Kasumi-1 (cell line): ENCODE data around the gene ESAM.
A peak's percentile ranks its signal among the peaks of the same experiment; 100 is the strongest.

Experiments
- DNase-seq, 2 experiments: peaks; one replicate each; lab custom pipeline; 2025; lab: John Stamatoyannopoulos, UW

The ESAM gene, protein sequence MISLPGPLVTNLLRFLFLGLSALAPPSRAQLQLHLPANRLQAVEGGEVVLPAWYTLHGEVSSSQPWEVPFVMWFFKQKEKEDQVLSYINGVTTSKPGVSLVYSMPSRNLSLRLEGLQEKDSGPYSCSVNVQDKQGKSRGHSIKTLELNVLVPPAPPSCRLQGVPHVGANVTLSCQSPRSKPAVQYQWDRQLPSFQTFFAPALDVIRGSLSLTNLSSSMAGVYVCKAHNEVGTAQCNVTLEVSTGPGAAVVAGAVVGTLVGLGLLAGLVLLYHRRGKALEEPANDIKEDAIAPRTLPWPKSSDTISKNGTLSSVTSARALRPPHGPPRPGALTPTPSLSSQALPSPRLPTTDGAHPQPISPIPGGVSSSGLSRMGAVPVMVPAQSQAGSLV

DNA sequence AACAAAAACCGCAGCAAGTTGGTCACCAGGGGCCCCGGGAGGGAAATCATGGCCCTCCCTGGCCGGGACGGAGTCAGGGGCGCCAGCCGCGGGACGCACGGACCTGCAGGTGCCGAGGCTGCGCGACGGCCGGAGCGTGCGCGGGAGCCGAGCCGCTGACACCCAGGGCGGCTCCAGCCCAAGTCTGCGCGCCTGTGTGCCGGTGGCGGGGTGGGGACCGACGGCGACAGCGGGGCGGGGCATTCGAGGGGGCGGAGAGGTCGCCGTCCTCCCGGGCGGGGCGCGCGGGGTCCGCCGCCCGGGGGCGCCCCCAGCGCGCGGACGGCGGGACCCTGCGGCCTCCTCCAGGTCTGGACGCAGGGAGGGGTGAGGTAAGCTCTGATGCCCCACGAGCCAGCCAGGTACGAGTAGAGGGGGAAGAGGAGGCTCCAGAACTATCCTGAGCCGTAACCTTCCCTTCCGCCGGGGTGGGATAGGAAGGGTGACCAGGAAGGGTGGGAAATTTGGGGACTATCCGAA is at the start of gene ESAM:
TSS of gene ESAM (minus strand) at position 186 of the 519 bp plus-strand sequence. CDS start at position 50, 136 bp downstream.
- peak; percentile 27 to 34 for DNase-seq

DNA sequence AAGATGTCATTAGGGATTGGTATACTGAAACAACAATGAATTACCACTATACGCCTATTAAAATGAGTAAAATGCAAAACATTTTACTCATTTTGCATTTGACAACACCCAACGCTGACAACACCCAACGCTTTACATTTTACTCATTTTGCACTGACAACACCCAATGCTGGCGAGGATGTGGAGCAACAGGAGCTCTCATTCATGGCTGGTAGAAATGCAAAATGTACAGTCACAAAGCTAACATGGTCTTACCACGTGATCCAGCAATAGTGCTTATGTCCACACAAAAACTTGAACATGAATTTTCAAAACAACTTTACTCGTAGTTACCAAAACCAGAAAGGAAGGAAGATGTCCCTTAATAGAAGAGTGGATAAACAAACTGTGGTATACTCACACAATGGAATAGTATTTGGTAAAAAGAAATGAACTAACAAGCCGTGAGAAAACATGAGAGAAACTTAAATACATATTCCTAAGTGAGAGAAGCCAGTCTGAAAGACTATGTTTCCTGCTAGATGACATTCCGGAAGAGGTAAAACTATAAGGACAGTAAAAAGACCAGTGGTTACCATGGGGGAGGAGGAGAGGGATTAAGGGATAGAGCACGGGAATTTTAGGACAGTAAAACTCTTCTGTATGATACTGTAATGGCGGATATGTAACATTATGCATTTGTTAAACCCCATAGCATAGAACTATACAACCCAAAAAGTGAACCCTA is 49.5 kb upstream of the ESAM start:
- no peak for DNase-seq

DNA sequence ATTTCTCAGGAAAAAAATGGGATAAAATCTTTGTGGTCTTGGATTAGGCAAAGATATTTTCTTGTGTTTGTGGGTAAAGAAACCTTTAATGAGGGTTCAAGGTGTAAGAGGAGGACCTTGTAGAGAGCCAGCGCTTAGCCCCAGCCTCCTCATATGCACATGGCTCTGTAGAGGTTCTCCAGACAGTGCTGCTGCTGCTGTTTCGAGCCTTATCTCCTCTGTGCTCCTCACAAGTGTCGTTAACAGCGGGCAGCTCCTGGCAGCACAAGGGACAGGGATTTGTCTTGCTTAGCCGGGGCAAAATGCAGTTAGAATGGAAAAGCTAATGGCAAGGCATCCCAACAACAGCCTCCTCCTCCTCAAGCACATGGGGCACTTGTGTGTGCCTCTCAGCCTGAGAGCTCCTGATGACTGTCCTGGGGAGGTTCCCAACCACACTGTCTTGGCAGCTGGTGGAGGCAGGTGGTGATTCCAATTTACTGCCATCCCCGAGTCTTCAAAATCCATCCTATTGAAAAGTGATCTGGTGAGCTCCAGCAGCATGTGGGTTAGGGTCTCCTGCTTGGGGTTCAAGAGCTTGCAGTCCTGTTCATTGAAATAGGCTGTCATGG is 45.7 kb upstream of the ESAM start:
- no peak for DNase-seq

DNA sequence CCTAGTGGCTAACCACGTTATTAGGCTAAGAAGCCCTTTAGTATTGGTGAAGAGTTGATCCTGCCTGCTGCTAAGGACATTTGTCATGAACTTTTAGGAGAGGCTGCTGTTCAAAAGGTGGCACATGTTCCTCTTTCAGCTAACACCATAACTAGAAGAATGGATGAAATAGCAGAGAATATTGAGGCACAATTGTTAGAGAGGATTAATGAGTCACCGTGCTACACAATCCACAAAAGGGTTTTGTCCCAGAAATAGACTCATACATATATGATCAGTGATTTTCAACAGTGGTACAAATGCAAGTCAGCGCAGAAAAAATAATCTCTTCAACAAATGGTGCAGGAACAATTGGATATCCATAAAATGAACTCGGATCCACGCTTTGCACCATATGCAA is 45.1 kb upstream of the ESAM start:
- DNase-seq, result no peak

- DNase-seq, result no peak
These were observed 42.8 kb upstream of the ESAM start for GRCh38 chr11:124804884-124805283.

DNA sequence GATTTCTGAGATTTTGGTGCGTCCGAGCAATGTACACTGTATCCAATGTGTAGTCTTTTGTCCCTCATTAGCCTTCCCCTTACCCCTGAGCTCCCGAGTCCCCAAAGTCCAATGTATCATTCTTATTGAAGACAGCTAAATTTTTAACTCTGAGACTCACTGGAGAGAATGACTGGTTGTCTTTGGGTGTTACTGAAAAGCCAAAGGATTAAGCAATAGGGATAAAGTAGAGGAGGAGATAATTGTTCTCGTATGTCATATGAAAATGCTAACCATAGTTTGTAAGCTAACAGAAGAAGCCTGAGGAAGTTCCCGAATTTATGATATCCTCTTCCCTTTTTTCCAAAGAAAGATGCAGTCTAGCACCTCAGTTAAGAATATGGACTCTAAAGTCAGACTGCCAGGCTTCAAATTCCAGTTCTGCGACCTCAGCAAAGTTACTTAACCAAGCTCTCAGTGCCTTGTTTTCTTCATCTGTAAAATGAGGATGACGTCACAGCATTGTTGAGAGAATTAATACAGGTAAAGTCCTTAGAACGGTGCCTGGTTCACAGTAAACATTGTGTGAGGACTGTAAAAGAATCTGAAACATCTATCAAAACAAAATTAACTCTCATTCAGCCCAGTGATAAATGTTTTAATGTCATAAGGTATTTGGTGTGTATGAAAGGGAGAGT is 39.7 kb upstream of the ESAM start:
- no peak for DNase-seq

DNA sequence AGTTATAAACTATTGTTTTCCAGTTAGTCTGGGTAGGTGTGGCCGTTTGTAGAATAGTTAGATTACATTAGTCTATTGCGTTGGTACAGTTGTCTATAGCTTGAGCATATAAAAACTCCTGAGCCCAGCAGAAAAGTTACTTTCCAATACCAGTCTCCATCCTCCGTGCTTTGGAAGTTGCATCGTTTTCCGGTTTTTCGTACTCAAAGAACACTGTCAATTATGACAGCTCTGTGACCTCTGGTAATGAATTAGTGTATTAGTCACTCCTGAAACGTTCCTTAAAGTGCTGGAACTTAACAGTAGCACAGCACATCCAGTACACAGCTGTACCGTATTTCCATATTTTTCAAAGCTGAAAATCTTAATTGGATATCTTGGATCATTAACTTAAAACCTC is 38.9 kb upstream of the ESAM start:
- DNase-seq, result no peak

DNA sequence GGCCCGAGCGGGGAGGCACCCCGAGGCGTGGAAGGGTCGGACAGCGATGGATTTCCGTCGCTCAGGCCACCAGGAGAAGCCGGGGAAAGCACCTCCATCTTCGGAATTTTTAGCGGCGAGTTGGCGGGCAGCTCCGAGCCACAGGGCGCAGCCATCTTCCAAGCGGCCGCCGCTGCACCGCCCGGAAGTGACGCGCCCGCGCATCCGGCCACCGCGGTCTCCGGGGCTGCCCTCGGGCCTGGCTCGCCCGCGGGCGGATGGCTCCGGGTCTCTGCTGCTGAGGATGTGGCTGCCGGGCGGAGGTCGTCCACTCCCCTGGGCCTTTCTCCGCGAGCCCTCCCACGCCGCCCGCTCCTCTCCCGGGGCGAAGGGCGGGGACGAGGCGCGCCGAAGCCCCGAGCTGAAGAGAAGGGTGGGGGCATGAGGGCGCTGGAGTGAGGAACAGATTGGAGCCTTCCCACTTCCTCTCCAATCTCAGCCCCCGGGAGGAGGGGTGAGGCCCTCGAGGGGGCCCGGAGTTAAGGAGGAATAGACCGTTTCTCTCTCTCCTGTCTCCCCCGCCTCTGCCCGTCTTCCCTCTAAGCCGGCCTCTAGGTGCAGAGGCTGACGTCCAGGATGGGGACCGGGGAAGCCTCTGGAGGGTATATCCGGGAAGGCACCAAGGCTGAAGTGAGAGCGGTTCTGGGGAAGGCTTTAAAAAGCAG is 38.3 kb upstream of the ESAM start, which contains the start of gene MSANTD2:
TSS of gene MSANTD2 (minus strand) at position 181 of the 704 bp plus-strand sequence. CDS start at position 155, 26 bp downstream.
- peak; percentile 34 to 47 for DNase-seq

DNA sequence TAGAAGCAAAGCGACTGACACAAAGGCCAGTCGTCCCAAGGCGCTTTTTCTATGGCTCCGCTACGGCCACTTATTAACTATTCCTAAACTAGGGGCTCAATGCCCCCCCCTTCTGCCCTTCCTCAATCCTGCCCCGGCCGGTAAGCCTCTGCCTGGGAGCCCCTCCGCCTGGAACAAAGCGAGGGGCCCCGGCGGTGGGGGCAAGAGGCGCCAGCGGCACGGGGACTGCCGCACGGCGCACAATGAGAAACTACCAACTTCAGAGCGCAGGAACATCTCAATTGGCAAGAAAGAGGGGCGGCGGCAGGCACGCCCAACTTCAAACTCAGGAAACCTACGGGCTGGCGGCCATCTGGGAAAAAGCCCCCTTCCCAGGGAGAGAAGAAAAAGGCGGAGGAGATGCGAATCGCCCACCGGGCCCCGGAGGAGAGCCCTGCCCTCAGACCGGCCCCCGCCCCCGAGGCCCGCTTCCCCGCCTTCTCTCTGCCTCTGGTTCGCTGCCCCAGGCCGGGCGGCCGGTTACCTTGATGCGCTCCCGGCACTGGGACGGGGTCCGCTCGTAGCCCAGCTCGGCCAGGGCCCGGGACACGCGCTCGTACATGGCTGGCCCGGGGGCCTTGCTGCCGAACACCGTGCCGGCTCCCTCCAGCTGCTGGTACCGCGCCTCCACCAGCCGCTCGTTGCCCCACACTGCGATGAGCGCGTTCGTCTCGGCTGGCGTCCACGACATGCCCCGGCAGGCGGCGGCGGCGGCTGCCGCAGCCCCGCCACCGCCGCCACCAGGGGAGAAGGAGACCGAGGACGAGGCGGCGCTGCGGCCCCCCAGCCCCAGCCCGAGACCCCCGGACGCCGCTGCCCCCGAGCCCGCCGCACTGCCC is 37.5 kb upstream of the ESAM start:
- DNase-seq, result peak; percentile 35

GRCh38 chr11:124798991-124799347 is 36.9 kb upstream of the ESAM start:
- no peak for DNase-seq

- no peak for DNase-seq
These were observed 34.2 kb upstream of the ESAM start for GRCh38 chr11:124796312-124796711.

DNA sequence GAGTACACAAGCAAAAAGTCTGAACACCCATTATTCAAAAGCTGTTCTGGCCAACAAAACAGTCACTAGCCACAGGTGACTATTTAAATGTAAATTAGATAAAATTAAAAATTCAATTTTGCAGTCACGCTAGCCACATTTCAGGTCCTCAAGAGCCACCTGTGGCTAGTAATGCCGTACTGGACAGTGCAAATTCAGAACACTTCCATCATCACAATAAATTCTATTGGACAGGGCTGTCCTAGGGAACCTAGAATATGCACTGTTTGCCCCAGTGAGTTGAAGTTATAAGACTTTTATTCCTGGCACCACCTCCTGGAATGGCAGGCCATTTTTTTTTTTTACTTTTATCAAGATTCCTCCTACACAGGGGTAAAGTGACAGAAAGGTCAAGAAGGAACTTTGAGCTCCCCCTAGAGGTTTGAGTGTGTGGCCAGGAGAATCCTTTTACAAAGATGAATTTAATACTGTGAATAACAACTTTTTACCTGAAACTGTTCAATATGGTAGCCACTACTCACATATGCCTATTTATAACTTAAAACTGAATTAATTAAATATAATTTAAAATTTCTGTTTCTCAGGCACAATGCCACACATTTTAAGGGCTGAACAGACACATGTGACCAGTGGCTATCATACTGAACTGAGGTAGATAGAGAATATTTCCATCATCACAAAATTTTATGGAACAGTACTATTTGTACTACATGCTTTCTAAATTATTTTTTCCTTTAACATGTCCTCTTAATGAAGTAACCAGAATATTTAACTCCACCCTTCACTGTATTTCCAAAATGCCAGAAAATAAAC is 31.6 kb upstream of the ESAM start:
- DNase-seq, result peak; percentile 72 to 73

DNA sequence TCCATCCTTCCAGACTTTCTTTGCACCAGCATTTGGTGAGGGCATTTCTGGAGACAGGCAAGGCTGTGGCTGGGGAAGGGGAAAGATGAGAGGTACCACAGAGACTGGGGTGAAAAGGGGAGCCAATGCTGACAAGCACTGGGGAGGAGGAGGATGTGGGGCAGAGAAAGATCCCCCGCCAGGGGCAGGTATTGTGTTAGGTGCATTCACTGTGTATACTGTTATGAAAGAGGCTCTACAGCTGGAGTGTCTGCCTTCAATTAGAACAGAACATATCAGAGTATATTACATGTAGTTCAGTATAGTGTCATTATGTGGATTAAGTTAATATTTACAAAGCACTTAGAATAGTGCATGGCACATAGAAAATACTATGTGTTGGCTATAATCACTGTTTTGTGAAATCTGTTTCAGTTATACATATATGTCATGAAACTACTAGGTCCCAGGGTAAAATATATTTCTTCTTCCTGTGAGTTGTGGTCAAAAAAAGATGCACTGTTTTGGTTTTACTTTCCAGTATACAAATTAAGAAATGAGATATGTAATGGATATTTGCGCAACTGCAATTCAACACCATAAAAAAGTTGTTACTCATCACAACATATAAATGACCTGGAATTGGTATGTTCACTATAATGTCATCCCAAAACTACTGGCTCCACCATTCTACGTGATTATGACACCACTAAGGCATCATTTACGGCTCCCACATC is 29.7 kb upstream of the ESAM start:
- DNase-seq, result no peak

GRCh38 chr11:124788521-124788920 is 26.4 kb upstream of the ESAM start:
- DNase-seq, result no peak

- no peak for DNase-seq
These were observed 22.0 kb upstream of the ESAM start for GRCh38 chr11:124784051-124784450.

DNA sequence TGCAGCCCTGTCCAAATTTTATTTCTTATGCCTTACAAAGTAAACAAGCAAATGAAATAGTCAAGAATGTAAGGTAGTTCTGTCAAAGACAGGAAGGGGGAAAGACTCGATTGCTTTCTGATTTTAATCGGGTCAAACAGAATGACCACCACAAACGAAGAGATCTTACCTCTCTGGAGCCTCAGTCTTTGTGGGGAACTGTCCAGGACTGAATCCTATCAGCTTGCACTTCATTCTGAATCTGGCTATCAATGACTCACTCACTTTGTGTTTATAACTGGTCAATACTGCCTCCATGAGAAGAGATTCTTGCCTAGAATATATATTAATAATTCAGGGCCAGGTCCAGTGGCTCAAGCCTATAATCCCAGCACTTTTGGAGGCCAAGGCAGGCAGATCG is 20.9 kb upstream of the ESAM start:
- DNase-seq, result no peak

- DNase-seq, result no peak
These were observed 17.5 kb upstream of the ESAM start for GRCh38 chr11:124779568-124779967.

DNA sequence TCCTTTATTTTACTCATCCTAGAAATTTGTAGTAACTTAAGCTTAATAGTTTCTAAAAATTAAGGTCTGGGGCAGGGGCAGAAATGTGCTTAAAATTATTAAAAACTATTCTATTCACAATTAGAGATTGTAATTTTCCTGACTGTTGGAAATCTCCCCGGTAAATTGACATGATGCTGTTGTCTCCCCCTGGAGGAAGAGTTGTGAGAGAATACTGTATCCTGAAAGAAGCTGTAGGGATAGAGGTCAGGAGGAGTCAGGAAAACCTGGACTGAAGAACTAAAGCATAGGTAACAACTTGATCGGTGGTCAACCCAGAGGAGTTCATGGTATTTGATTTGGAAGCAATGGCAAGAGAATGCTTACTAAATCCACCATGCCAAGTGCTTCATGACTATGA is 16.2 kb upstream of the ESAM start:
- no peak for DNase-seq
